Posterior vena cava (tissue), 2 donors: ENCODE data around the gene FLOT2. TPM values are rescaled to one million over a fixed set of nuclear protein-coding genes. Genes with fewer than 3 reads are reported as not detected.

Experiments used
- microRNA-seq, 2 donors: library from miRNA; unstranded; fragments of <30 nt; microRNA quantifications; one replicate each; pipeline ENCODE4 v1.2.0, GENCODE V29; 2020 to 2021; ENCODE audit warnings: borderline microRNAs expressed in 2 of 2
- total RNA-seq, 2 donors: library from RNA; stranded (reverse); fragmentation: NEBNext Ultra II Directional; extraction: Animal tissue kit (Norgen Biotek cat#: 25700); gene quantifications; one replicate each; pipeline ENCODE4 v1.2.1, GENCODE V29; 2021
- donor health status: DM: yes; HTN: yes; CAD: no.
- donor health status: DM: yes; HTN: yes; CAD: no.

FLOT2 gene
- total RNA-seq, 2 donors from 2014 or later, result 99.0 to 101 TPM

Small RNA genes within 50 kb of the gene (microRNA-seq; reads per million reads assigned to microRNA genes)
- 0 reads per million in 2 donors for gene MIR451B

Other genes starting within 250 kb of the FLOT2 start
- gene SDF2, start 235.8 kb downstream of the FLOT2 start, total RNA-seq, result 10 to 100 TPM; 30.7 to 33.5 TPM
- 10 to 100 TPM; 54.4 to 57.6 TPM for gene SUPT6H, start 235.5 kb downstream of the FLOT2 start, total RNA-seq
- gene PROCA1, start 185.8 kb downstream of the FLOT2 start, total RNA-seq, result 1 to 10 TPM; 1.2 to 2.1 TPM
- gene RAB34, start 179.9 kb downstream of the FLOT2 start, total RNA-seq, result 10 to 100 TPM; 75.0 to 90.2 TPM
- 100 to 1,000 TPM; 981 to 999 TPM for gene RPL23A, start 177.7 kb downstream of the FLOT2 start, total RNA-seq
- 1 to 10 TPM; 2.2 to 3.1 TPM for gene TLCD1, start 171.5 kb downstream of the FLOT2 start, total RNA-seq
- 1 to 10 TPM; 2.3 TPM for gene NEK8, start 168.9 kb downstream of the FLOT2 start, total RNA-seq
- 10 to 100 TPM; 10.2 to 10.8 TPM for gene TRAF4, start 153.7 kb downstream of the FLOT2 start, total RNA-seq
- gene FAM222B, start 54.9 kb downstream of the FLOT2 start, total RNA-seq, result 10 to 100 TPM; 13.8 to 19.2 TPM
- gene ERAL1, start 42.7 kb downstream of the FLOT2 start, total RNA-seq, result 10 to 100 TPM; 22.6 to 24.4 TPM
- 1 to 10 TPM; 3.7 to 4.0 TPM for gene DHRS13, start 5.3 kb upstream of the FLOT2 start, total RNA-seq
- gene PHF12, start 53.8 kb upstream of the FLOT2 start, total RNA-seq, result 10 to 100 TPM; 26.7 to 32.3 TPM
- gene SEZ6, start 108.3 kb upstream of the FLOT2 start, total RNA-seq, result not detected
- gene PIPOX, start 145.4 kb upstream of the FLOT2 start, total RNA-seq, result 1 to 10 TPM; 1.2 to 2.1 TPM